Sciatic nerve (tissue), 2 donors: ENCODE data around the gene KLHL25. TPM values are rescaled to one million over a fixed set of nuclear protein-coding genes. Genes with fewer than 3 reads are reported as not detected.

ENCODE experiments used
- ATAC-seq: fragments of 200-7000 bp; cut with Tn5 transposase; one replicate; pipeline ENCODE4 v1.9.1; 2020; ENCODE audit warnings: mild to moderate bottlenecking, moderate library complexity
- DNase-seq: peaks from one replicate; pipeline ENCODE4 v3.0.0-alpha.2; 2020; ENCODE audit warnings: low spot score
- intact Hi-C: fragments of 100-400 bp; cut with DNase I; formaldehyde crosslinking; loops from one replicate; pipeline ENCODE4 v1.14.2; 2022
- total RNA-seq: library from RNA; stranded (reverse); fragmentation: NEBNext Ultra II Directional; extraction: Animal tissue kit (Norgen Biotek cat#: 25700); gene quantifications from one replicate; pipeline ENCODE4 v1.2.1, GENCODE V29; 2021
- donor health status: DM: no; HTN: no; CAD: no.
- donor health status: DM: no; HTN: no; CAD: no.

KLHL25 gene
- total RNA-seq, 1 donor from 2014 or later = 6.2 TPM

DNA sequence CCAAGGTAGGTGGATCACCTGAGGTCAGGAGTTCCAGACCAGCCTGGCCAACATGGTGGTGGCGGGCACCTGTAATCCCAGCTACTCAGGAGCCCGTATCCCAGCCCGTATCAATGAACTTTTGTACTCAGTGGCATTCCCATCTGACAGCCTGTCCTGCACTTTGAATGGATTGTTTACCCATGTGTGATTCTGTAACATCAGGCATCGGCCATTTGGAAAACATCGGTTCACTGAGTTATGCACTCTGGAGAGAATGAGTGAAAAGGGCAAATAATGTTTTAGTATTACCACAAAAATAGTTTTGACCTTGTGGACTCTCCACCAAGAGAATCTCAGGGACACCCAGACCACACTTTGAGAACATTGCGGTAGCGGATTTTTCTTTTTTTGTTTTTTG is 13.6 kb downstream of the KLHL25 start:
- DNase-seq (no peak), ATAC-seq (peak; percentile 31)
- intact Hi-C loops = no loop called here

DNA sequence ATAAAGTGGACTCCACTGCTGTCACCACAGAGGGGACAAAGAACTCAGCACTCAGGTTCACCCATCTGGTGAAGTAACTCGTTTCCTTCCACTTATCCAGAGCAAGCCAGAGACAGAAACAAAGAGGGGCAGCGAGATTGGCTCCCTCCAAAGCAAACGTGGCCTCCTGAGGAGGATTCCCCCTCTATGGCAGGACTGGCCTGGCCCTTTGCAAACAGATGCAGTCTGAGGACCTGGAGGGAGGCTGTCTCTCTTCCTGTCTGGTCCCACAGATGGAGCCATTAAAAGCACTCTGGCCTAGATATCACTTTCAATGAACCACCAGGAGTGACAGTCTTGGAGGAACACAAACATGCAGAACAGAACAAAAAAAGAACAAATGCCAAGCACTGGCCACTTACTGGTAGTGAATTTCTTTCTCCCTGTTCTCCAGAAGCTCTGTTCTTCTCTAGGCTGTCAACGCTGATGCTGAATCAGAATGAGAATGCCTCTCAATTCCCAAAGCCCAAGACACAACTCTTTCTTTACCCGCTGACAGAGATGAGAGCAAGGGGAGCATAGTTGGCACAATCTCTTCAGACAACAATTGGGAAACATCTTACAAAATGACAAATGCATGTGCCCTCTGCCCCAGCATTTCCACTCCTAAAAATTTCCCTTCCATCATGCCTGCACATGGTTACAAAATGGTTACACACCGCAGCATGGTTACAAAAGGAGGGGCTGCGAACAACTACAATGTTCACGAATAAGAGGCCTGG is 14.3 kb downstream of the KLHL25 start:
- DNase-seq (no peak), ATAC-seq (peak; percentile 27)
- intact Hi-C loops = no loop called here

DNA sequence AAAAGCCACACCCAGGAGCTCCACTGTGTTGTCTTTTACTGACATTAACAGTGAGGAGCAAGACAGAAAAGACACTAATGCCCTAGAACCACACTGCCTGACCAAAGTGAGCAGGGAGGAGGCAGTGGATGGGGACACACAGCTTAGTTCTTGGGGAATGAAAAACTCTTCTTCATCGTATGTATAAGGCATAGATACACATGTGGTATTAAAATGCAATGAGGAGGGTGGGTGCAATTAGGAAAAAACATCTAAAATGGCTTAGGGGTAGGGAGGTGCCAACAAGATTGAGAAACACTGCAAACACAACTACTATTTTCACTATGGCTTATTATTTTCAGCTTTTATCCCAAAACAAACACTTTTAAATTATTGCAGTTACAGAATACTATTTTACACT is 15.5 kb downstream of the KLHL25 start:
- DNase-seq (no peak), ATAC-seq (no peak)
- intact Hi-C loops = no loop called here

DNA sequence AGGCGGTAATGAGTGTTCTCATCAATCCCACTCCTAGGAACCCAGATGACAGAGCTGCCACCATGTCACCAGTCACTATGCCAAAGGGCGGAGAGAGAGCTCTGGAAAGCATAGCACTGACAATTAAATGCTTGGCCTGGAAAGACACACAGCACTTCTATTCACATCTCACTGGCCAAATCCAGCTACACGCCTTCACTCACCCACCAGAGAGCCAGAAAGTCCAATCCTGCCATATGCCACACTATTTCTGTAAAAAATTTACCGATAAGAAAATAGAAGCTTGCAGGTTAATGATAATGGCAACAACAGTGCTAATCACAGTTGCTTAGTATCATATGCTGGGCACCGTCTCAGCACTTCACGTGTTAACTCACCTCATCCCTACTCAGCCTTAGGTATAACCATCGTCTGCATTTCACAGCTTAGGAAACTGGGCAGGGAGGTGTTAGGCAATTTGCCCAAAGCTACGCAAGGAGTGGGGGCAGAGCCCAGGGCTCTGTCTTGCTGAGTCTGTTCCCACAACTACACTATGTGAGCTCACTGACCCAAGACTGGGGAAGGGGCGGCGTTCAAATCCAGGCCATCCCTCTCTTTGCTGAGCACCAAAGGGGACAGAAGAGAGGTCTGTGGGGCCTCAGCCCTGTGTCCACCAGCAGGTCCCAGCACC is 16.5 kb downstream of the KLHL25 start:
- intact Hi-C loops = no loop called here
- DNase-seq (no peak), ATAC-seq (peak; percentile 25)

DNA sequence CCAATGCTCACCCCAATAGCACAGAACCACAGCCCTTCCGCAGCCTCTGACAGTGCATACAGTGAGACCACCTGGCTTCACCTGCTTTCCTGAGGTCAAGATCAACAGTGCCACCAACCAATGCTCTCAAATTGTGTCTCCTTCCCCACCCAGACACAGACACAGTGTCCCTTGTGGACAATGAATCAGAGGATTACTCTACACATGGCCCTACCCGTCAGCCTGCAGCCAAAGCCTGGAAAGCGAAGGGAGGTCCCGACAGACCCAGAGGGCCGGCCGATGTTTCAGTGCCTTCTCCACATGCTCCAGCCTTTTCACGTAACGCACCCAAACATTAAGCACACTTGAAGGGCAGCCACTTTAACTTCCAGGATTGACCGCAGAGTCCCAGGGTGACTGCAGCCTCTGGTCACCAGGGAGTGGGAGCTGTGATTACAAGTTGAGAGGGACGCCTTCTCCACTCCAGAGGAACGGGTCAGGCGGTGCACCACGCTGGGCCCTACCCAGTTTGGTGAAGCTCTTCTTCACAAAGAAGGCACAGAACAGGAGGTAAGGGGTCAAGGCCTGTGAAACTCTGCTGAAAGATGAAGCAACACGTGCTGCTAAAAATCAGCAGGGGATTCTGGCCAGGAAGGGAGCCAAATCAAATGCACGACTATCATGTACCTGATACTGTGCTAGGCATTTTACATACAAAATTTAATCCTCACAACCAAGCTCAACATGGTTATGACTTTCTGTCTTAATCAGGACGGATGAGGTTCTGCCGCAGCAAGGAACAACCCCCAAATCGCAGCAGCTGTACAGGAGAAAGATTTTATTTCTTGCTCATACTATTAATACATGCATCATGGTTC is 17.2 kb downstream of the KLHL25 start:
- DNase-seq = no peak
- intact Hi-C loops = no loop called here
- peak; percentile 69 for ATAC-seq

DNA sequence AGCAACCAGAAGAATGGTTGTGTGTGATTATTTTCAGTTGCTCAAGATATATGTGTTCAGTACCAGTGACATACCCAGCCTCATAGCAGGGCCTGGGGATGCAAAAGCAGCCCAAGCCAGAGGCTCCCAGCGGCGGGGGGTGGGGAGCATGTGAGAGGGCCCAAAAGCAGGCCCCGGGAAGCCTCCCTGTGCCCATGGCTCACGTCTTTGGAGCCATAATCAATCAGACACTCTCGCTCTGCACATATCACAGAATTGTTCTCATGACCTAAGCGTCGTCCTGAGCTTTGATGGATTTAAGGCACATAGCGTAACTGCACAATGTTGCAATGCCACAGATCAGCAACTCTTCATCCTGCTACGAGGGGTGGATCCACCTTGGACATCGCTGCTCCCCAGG is 20.8 kb downstream of the KLHL25 start:
- ATAC-seq (no peak), DNase-seq (no peak)
- intact Hi-C loops = no loop called here

DNA sequence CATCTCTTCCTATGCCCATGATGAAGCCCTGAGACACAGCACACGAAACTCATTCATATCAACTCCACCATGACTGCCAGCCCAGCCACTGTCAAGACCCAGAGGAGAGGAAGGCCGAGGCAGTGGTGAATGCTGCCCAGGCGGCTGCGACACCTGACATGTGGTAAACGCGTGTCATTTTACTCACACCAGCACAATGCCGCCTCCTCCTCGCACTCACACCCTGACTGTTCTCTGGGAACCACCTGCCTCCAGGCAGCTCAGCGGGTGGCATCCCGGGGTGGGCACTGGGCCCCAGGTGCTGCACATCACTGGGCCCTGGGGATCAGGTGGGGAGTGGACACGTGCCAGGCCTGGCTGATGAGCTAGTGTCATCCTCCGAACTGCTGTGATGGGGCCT is 21.5 kb downstream of the KLHL25 start:
- no peak for DNase-seq
- intact Hi-C loops = no loop called here
- no peak for ATAC-seq

DNA sequence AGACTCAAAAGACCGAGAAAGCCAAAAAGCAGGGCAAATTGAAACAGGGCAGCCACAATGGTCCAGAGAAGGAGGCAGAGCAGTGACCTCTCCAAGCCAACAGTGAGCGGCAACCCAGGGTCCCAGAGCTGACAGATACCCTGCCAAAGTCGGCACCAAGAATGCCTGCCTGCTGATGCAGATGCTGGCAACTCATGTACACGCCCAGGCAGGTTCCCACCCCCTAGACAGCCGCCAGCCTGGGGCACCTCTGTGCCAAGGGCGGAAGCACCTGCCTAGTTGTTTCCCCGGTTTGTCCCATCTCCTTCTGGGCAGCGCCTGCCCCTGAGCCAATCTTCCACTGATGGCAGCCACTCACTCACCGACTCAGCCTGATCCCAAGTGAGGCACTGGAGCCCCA is 22.1 kb downstream of the KLHL25 start:
- ATAC-seq (no peak), DNase-seq (no peak)
- intact Hi-C loops = no loop called here

DNA sequence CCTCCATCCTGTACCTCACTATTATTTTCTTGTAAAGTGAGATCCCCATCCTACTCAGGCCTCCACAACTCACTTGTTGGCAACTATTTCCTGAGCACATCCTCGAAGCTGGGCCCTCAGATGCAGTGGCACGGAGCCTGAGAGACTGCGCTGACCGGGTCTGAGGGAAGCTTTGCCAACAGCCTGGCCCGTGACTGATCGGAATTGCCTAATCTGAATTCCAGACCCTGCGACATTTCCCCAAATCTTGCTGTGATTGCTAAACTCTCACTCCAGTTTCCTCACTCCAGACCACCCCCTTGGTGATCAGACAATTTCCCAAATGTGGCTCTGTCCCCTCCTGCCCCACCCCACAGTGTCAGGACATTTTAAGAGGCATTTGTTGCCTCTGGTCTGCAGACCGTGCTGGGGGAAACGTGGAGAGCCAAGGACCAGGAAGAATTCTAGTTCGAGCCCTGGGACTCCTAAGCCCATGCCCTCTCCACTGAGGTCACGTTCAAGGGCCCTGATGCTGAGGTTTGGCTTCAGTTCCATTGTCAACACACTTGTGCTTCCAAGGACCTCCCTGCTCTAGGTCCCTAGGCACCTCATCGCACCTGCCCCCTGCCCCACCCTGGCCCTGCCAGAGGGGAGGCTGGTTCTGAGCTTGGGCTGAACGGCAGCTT is 22.8 kb downstream of the KLHL25 start:
- intact Hi-C loops = no loop called here
- peak; percentile 82 for DNase-seq
- peak; percentile 90 for ATAC-seq

DNA sequence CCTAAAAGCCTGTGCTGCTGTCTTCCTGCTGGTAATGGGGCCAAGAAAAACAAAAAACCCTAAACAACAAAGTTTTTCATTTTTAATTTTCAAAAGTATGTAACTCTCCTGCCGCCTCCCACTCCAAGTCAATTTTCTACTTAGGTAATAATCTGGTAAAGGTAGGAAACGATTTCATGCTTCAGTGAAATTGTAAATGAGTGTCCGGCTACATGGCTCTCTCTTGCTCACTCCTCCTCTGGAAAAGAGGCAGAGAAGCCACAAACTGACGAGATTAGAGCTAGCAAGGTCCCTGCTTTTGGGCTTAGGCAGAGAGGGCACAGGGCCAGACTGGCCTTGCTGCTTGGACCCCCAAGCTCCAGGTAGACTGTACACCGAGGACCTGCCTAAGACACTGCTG is 23.5 kb downstream of the KLHL25 start:
- intact Hi-C loops = no loop called here
- ATAC-seq (peak; percentile 26), DNase-seq (no peak)

DNA sequence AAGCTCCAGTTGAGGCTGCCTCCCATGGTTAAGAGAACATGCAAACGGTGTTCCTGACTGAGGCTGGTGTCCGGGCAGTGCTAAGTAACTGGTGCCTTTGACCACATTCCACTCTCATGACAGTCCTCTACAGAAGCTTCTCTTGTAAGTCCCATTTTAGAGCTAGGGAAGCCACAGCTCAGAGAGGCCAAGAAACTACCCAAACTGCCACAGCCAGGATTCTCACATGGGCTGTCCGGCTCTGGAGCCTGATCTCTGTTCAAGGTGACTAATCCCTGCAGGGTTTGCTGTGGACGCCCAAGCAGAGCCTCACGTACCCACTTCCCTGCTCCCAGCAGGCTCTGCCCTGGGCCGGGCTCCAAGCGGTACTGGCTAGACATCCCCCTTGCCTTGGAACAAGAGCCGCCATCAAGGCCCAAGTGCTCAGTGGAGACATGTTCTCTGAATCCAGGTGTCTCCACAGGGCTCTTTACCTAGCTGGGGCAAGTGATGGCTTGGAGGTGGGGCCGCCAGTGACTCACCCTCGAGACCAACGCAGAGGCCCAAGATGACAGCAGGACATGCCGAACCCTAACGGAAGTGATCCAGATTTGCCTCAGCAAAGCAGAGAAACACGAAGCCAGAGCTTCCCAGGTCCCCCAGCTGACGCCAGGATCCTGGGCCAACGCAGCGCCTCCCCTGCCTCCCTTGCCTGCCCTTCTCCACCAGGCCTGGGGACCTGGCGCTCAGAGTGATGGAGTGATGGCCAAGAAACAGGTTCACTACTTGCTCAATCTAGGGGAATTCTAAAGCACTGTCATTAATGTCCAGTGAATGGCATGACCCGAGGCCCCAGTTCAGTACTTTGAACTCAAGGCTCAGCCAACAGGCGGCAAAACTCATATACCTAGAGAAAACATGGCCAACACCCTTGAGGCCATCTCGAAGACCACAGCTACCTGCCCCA is 24.4 kb downstream of the KLHL25 start:
- ATAC-seq = no peak
- DNase-seq = no peak
- intact Hi-C loops = no loop called here

DNA sequence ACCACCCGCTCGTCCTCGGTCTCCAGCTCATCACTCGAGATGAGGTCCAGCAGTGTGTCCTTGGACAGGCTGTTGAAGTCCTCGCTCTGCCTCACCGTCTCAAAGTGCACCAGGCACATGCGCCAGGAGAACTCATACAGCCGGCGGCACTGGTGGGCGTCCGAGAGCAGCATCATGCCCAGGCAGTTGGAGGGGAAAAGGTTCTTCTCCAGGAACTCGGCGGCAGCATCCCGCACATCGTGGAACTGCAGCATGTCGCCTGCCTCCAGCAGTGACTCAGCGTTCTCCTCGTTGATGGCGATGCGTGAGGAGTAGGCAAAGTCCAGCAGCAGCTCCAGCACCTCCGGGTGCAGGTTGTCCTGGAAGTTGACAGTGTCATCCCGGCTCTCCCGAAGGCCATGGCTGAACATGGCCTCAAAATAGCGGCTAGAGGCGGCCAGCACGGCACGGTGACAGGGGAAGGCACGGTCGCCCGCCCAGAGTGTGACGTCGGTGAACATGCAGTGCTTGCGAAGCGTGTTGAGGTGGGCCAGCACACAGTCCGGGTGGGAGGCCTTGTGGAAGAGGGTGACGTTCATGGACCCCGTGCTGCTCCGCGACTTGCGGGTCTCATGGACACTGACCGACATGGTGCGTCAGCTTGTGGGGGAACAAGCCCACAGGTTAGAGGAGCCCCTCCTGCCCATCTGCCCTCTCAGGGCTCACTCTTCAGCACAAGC is 25.4 kb downstream of the KLHL25 start:
- intact Hi-C loops = no loop called here
- ATAC-seq = no peak
- no peak for DNase-seq

DNA sequence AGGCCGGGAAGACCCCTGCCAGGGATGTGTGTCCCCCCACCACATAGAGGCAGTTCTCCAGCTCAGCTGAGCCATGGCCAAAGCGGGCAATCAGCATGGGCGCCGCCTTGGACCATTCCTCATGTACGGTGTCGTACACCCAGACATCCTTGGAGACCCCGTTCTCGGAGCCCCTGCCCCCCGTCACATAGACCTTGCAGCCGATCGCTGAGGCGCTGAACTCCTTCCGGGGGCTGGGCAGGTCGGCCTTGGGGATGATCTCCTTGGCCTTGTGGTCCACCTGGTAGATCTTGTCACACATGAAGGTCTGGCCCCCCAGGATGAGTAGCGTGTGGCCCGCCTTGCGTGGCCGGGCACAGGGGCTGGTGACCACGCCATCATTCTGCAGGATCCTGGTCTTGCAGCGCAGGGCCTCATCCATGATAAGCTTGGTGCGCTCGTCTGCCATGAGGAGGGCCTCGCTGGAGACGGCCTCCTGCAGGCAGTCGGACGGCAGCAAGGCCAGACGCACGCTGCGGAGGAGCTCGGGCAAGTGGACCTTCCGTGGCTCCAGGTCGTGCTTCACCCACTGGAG is 26.0 kb downstream of the KLHL25 start:
- no peak for DNase-seq
- intact Hi-C loops = no loop called here

DNA sequence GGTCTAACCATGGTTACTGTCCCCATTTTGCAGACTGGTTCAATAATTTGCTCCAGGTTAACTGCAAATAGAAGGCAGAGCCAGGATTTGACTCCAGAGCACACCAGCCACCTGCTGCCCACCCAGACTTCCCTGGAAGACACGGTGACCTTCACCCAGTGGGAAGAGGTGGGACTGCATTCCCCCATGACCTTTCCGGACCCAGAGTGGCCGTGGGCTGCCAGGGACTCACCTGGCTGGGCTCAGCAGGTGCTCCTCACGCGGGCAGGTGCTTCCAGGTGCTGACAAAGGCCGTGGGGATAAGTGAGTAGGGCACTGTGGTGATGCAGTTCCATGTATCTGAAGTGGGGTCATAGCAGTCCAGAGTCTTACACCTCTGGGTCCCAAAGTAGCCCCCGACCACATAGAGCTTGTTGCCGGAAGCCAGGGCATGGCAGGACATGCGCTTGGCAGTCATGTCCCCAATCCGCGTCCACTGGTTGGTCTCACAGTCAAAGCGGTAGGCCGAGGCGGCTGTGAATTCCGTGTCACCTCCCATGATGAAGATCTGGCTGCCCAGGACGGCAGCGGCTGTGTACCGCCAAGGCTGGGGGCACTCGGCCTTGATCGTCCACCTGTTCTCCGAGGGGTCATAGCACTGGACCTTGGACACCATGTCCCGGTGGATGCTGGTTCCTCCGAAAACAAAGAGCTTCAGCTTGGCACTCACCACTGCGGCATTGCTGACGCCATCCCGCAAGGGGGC is 26.8 kb downstream of the KLHL25 start:
- DNase-seq (no peak), ATAC-seq (no peak)
- intact Hi-C loops = no loop called here

More for the DNA sequence above, 26.0 kb downstream of the KLHL25 start:
- ATAC-seq = no peak

DNA sequence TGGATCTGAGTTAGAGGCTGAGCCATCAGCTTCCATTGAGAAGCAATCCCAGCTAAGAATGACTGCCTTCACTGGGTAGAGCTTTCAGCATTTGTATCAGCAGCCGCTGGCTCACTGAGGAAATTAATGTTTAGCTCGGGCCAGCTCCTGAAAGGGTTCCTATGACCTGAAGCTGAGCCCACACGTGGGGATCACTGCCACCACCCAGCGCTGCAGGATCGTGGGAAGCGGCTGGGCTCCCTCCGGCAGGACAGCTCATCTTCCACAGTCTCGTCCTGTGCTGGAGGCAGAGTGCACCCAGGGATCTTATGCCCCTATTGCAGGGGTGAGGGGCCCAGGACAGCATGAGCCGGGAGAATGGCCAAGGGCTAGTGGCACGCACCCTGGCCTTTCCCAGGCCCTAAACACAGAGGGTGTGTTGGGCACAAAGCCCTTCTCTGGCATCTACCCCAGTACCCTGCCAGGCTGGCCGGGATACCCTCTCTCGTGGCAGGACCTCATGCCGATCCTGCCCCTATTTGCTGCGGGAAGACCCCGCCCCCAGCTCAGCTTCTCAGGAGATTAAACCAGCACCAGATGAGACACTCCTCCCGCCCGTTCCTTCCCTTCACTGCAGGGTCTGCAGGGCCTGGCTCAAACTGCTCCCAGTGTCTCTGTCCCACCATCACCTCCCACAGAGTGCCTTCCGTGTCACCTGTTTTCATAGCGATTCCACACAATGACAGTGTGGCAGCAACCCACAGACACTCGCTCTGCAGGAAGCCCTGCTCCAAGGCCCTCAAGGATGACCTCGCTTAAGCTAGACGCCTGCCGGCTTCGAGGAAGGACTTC is 28.5 kb downstream of the KLHL25 start:
- no peak for DNase-seq
- intact Hi-C loops = no loop called here

More for the DNA sequence above, 28.5 kb downstream of the KLHL25 start:
- no peak for ATAC-seq
